Measurements from ENCODE around the gene MIA. TPM values are rescaled to one million over a fixed set of nuclear protein-coding genes. Genes with fewer than 3 reads are reported as not detected.
"Not testable (repeated sequence)": the region's sequence is repeated elsewhere in the genome, so short reads cannot be mapped to it uniquely, and the experiment has no call there.

MIA gene
- total RNA-seq = 10 to 100 TPM in 1 of 3 donors, 1 to 10 TPM in 1, not detected in 1; 5.6 to 47.3 TPM

GRCh38 chr19:40774916-40775631 is at the start of gene MIA:
Gene MIA, plus strand, starts transcription at chr19:40775521. Its CDS starts 22 bp downstream, at chr19:40775543.
- intact Hi-C loops (cut with DNase I; ENCODE audit: low total_unique reads) = no loop called here
- H3K27ac ChIP-seq = peak within 1 kb of the TSS; percentile 95 to 97
- peak in 1 of 3 donors; percentile 26 for TF ChIP-seq POLR2AphosphoS5 (IDR thresholded peaks at IDR 0.05)
- no peak for TF ChIP-seq CTCF (IDR thresholded peaks at IDR 0.05)
- H3K27me3 ChIP-seq = no peaks in the 10 kb centered on the region
- peak in 1 of 2 donors; percentile 58 for DNase-seq (ENCODE audit: low spot score in 2 of 2)
- H3K4me3 ChIP-seq = peak within 1 kb of the TSS in 2 of 3 donors; percentile 61 to 78
- no peaks in the 10 kb centered on the region for H3K9me3 ChIP-seq
- H3K36me3 ChIP-seq = no peaks in the 10 kb centered on the region
- peaks cover 5 to 8% of the 10 kb centered on the region in 2 donors for H3K4me1 ChIP-seq

- H3K36me3 ChIP-seq = peaks cover 4% of the 10 kb centered on the region
- H3K4me3 ChIP-seq = no peak overlapping the region
- no peak overlapping the region for H3K27ac ChIP-seq
- TF ChIP-seq CTCF (IDR thresholded peaks at IDR 0.05) (no peak), POLR2A (IDR thresholded peaks at IDR 0.05) (no peak), POLR2AphosphoS5 (IDR thresholded peaks at IDR 0.05) (no peak)
- peaks cover 0 to 11% of the 10 kb centered on the region in 2 donors for H3K4me1 ChIP-seq
- no peak for DNase-seq (ENCODE audit: low spot score in 2 of 2)
- H3K9me3 ChIP-seq = no peaks in the 10 kb centered on the region
- intact Hi-C loops (cut with DNase I; ENCODE audit: low total_unique reads) = no loop called here
- no peaks in the 10 kb centered on the region for H3K27me3 ChIP-seq
These were observed 49.0 kb upstream of the MIA start for GRCh38 chr19:40726279-40726678.

GRCh38 chr19:40730065-40730464 is 45.3 kb upstream of the MIA start:
- H3K4me3 ChIP-seq; intact Hi-C loops (cut with DNase I; ENCODE audit: low total_unique reads); DNase-seq (ENCODE audit: low spot score in 2 of 2); H3K9me3 ChIP-seq; H3K27ac ChIP-seq; H3K4me1 ChIP-seq; H3K27me3 ChIP-seq: not testable (repeated sequence)
- peaks cover 12% of the 10 kb centered on the region for H3K36me3 ChIP-seq

- DNase-seq (ENCODE audit: low spot score in 2 of 2); H3K4me3 ChIP-seq; H3K9me3 ChIP-seq; intact Hi-C loops (cut with DNase I; ENCODE audit: low total_unique reads); H3K27ac ChIP-seq; H3K27me3 ChIP-seq; H3K4me1 ChIP-seq: not testable (repeated sequence)
- H3K36me3 ChIP-seq = peaks cover 12% of the 10 kb centered on the region
These were observed 43.0 kb upstream of the MIA start for GRCh38 chr19:40732304-40732703.

GRCh38 chr19:40733149-40733548 is 42.2 kb upstream of the MIA start:
- Histone ChIP-seq H3K27ac (no peak overlapping the region), H3K4me3 (no peak overlapping the region)
- no peak for TF ChIP-seq CTCF (IDR thresholded peaks at IDR 0.05)
- TF ChIP-seq POLR2AphosphoS5 (IDR thresholded peaks at IDR 0.05) = no peak
- no peak for TF ChIP-seq POLR2A (IDR thresholded peaks at IDR 0.05)

GRCh38 chr19:40735013-40735771 is 40.1 kb upstream of the MIA start:
- H3K27ac ChIP-seq = no peak overlapping the region
- no peak overlapping the region for H3K4me3 ChIP-seq
- no peaks in the 10 kb centered on the region for H3K9me3 ChIP-seq
- peaks cover 15% of the 10 kb centered on the region for H3K36me3 ChIP-seq
- H3K4me1 ChIP-seq = no peaks in the 10 kb centered on the region
- H3K27me3 ChIP-seq = no peaks in the 10 kb centered on the region
- intact Hi-C loops (cut with DNase I; ENCODE audit: low total_unique reads) = no loop called here
- TF ChIP-seq POLR2AphosphoS5 (IDR thresholded peaks at IDR 0.05) = no peak
- no peak for TF ChIP-seq CTCF (IDR thresholded peaks at IDR 0.05)
- no peak for TF ChIP-seq POLR2A (IDR thresholded peaks at IDR 0.05)
- no peak for DNase-seq (ENCODE audit: low spot score in 2 of 2)

More at GRCh38 chr19:40733149-40733548, 42.2 kb upstream of the MIA start:
- Histone ChIP-seq H3K27me3 (no peaks in the 10 kb centered on the region), H3K36me3 (peaks cover 8% of the 10 kb centered on the region), H3K9me3 (no peaks in the 10 kb centered on the region), H3K4me1 (no peaks in the 10 kb centered on the region)
- intact Hi-C loops (cut with DNase I; ENCODE audit: low total_unique reads) = no loop called here
- no peak for DNase-seq (ENCODE audit: low spot score in 2 of 2)

Measured in breast epithelium (tissue), 4 donors.